Ishikawa (cell line): ENCODE data around the gene SH3BP5L.

Experiments used
- CEBPB ChIP-seq: IDR thresholded peaks from 2 replicates; pipeline ENCODE4 v1.6.1; 2012
- CREB1 ChIP-seq: IDR thresholded peaks from 2 replicates; pipeline ENCODE4 v1.6.1; 2012; ENCODE audit warnings: low read depth
- EGR1 ChIP-seq: IDR thresholded peaks from 2 replicates; pipeline ENCODE4 v1.6.1; 2012
- EP300 ChIP-seq: IDR thresholded peaks from 2 replicates; pipeline ENCODE4 v1.6.1; 2012; ENCODE audit warnings: borderline replicate concordance
- FOXM1 ChIP-seq: IDR thresholded peaks from 2 replicates; pipeline ENCODE4 v1.6.1; 2012; ENCODE audit warnings: low read depth, borderline replicate concordance
- MAX ChIP-seq: IDR thresholded peaks from 2 replicates; pipeline ENCODE4 v1.6.1; 2012
- NFIC ChIP-seq: IDR thresholded peaks from 2 replicates; pipeline ENCODE4 v1.6.1; 2012
- RAD21 ChIP-seq: IDR thresholded peaks from 2 replicates; pipeline ENCODE4 v1.6.1; 2012; ENCODE audit warnings: low read depth
- TAF1 ChIP-seq: IDR thresholded peaks from 2 replicates; pipeline ENCODE4 v1.6.1; 2012; ENCODE audit warnings: low read depth, mild to moderate bottlenecking
- TCF12 ChIP-seq: IDR thresholded peaks from 2 replicates; pipeline ENCODE4 v1.6.1; 2012; ENCODE audit warnings: low read depth
- TEAD4 ChIP-seq: IDR thresholded peaks from 2 replicates; pipeline ENCODE4 v1.6.1; 2012
- USF1 ChIP-seq: IDR thresholded peaks from 2 replicates; pipeline ENCODE4 v1.6.1; 2012
- YY1 ChIP-seq: IDR thresholded peaks from 2 replicates; pipeline ENCODE4 v1.6.1; 2012; ENCODE audit warnings: low read depth
- ZBTB7A ChIP-seq: IDR thresholded peaks from 2 replicates; pipeline ENCODE4 v1.6.1; 2012; ENCODE audit warnings: low read depth
- TF ChIP-seq, protein P1 (sequence below): IDR thresholded peaks from 2 replicates; pipeline ENCODE4 v1.6.1; 2012; ENCODE audit warnings: low read depth, mild to moderate bottlenecking

Gene SH3BP5L

GRCh38 chr1:248816042-248816851 lies 9.5 kb downstream of the SH3BP5L start:
- TF ChIP-seq TAF1 (no peak), CREB1 (no peak), TEAD4 (no peak)
- TF ChIP-seq, protein P1, sequence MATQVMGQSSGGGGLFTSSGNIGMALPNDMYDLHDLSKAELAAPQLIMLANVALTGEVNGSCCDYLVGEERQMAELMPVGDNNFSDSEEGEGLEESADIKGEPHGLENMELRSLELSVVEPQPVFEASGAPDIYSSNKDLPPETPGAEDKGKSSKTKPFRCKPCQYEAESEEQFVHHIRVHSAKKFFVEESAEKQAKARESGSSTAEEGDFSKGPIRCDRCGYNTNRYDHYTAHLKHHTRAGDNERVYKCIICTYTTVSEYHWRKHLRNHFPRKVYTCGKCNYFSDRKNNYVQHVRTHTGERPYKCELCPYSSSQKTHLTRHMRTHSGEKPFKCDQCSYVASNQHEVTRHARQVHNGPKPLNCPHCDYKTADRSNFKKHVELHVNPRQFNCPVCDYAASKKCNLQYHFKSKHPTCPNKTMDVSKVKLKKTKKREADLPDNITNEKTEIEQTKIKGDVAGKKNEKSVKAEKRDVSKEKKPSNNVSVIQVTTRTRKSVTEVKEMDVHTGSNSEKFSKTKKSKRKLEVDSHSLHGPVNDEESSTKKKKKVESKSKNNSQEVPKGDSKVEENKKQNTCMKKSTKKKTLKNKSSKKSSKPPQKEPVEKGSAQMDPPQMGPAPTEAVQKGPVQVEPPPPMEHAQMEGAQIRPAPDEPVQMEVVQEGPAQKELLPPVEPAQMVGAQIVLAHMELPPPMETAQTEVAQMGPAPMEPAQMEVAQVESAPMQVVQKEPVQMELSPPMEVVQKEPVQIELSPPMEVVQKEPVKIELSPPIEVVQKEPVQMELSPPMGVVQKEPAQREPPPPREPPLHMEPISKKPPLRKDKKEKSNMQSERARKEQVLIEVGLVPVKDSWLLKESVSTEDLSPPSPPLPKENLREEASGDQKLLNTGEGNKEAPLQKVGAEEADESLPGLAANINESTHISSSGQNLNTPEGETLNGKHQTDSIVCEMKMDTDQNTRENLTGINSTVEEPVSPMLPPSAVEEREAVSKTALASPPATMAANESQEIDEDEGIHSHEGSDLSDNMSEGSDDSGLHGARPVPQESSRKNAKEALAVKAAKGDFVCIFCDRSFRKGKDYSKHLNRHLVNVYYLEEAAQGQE = no peak

- TF ChIP-seq EGR1 (no peak), MAX (no peak), TAF1 (no peak), RAD21 (no peak), FOXM1 (no peak), TEAD4 (no peak)
These were observed 10.2 kb downstream of the SH3BP5L start for GRCh38 chr1:248815407-248816034.

DNA sequence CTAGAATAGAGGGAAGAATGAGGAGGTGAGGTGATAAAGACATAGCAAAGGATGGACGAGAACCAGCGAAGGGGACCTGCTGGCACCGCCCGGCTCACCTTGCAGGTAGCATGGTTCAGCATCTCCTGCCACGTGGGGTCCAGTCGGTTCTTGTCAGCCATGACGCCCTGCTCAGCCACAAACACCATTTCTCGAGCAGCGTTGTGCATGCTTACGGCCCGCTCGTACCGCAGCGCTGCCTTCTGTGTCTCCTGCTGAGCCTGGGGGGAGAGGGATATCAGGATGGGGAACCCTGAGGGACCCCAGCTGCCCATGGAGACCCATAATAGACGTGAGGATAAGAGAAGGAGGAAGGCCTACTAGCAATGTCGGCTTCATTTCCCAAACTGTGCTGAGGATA lies 11.4 kb downstream of the SH3BP5L start:
- TF ChIP-seq FOXM1 (no peak), MAX (no peak), NFIC (no peak), TEAD4 (no peak), EP300 (no peak), ZBTB7A (no peak)

GRCh38 chr1:248813546-248813945 lies 12.2 kb downstream of the SH3BP5L start:
- TF ChIP-seq, protein P1 = no peak
- TF ChIP-seq EP300 (no peak), ZBTB7A (no peak), CREB1 (no peak), TCF12 (no peak), NFIC (no peak), USF1 (no peak), CEBPB (no peak), YY1 (no peak), FOXM1 (no peak), EGR1 (no peak), RAD21 (no peak), TAF1 (no peak), MAX (no peak), TEAD4 (no peak)

- TF ChIP-seq EGR1 (no peak), RAD21 (no peak), CREB1 (no peak), TEAD4 (no peak), ZBTB7A (no peak), USF1 (no peak), NFIC (no peak), MAX (no peak), CEBPB (no peak), TAF1 (no peak), FOXM1 (no peak)
- TF ChIP-seq, protein P1 = no peak
These were observed 12.8 kb downstream of the SH3BP5L start for GRCh38 chr1:248812736-248813425.
